Stimulated activated naive CD4-positive, alpha-beta T cell (primary cell): ENCODE data around the gene LALBA.
A peak's percentile ranks its signal among the peaks of the same experiment; 100 is the strongest.
"Not testable (repeated sequence)": the region's sequence is repeated elsewhere in the genome, so short reads cannot be mapped to it uniquely, and the experiment has no call there.

Experiments used
- DNase-seq, 6 experiments: peaks; one replicate each; lab custom pipeline; 2025; lab: John Stamatoyannopoulos, UW

The LALBA gene

DNA sequence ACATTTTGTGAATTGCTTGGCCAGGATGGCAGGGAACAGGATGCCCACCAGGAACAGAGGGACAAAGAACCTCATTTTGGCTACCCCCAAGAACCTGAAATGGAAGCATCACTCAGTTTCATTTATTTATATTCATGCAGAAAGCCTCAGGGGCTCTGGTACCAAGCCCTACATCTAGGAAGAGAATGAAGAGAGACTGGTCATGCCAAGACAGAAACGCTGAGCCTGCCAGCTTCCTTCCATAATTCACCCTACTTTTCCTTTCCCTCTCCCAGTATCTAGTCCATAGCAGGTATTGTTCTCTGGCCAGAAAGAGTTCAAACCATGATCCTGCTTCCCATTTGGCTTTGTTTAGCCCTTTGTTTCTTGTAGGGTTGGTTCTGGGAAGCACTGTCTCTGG lies at the start of gene LALBA:
TSS of gene LALBA (minus strand) at position 101 of the 400 bp plus-strand sequence. CDS start at position 75, 26 bp downstream.
- no peak for DNase-seq

DNA sequence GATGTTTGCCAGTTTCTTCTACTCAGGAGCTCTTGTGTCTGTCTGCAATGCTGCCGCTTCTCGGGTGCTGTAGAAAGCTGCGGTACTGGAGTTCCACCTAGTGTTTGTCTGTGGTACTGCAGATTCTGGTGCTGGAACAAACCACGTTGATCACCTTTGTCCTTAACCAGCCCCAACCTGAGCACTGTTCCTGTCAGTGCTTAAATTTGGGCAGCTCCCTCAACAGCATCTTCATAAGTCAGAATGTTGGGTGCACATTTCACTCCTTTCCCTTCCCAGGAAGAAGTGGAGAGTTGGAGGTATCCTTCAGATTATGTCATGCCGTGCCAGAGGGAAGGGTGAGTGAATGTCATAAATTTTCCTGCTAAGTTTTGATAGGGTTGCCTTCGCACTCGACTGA lies 48.7 kb upstream of the LALBA start:
- peak; percentile 37 to 84 (median 58) for DNase-seq

GRCh38 chr12:48615681-48616080 lies 45.8 kb upstream of the LALBA start:
- DNase-seq = no peak

- DNase-seq = no peak
Measured at GRCh38 chr12:48613321-48613720, 43.5 kb upstream of the LALBA start.

GRCh38 chr12:48602192-48602989 lies 32.5 kb upstream of the LALBA start:
- no peak for DNase-seq

DNA sequence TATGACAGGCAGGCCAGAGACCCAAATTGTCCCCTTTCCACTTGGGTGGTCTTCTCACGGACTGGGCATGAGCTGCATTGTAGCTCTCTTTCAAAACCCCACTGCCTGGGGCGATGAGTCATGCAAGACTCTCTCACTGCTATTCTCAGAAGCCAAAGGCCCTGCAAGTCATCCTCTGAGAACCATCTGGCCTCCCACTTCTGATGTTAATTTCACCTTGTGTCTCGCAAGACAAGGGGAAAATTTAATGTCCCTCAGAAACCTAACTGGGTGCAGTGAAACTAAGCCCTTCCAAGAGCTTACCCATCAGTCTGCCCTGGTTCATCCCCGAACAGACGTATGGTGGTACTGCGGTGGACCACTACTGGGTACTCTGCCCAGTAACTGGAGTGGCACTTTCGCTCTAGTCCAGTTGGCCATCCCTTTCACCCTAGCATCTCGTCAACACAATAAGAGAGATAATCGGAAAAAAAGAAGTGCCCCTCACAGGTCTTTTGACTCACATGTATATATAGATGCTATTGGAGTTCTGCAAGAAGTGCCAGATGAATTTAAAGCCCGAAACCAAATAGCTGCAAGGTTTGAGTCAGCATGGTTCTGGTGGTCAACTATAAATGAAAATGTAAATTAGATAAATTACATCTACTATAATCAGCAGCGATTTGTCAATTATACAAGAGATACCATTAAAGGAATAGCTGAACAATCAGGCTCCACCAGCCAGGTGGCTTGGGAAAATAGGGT lies 31.3 kb upstream of the LALBA start:
- no peak for DNase-seq

- no peak for DNase-seq
Measured at GRCh38 chr12:48600552-48600951, 30.7 kb upstream of the LALBA start.

DNA sequence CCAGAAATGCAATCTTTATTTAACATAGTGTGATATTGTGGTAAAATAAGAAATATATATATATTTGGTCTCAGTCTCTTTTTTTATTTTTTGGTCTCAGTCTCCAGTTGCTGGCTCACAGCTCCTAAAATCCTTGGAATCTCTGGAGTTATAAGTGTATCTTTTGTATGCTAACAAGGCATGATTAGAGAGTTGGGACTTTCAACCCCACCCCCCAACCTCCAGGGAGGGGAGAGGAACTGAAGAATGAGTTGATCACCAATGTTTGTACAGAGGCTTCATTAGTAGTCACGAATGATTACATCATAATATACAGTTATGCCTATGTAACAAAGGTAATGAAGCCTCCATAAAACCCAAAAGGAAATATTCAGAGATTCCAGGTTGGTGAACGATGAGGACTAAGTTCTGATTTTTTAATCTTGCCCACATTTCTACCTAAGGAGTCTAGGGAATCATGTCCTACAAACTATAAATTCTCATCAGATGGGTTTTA lies 22.8 kb upstream of the LALBA start:
- DNase-seq = no peak

GRCh38 chr12:48586361-48586760 lies 16.5 kb upstream of the LALBA start:
- no peak for DNase-seq

DNA sequence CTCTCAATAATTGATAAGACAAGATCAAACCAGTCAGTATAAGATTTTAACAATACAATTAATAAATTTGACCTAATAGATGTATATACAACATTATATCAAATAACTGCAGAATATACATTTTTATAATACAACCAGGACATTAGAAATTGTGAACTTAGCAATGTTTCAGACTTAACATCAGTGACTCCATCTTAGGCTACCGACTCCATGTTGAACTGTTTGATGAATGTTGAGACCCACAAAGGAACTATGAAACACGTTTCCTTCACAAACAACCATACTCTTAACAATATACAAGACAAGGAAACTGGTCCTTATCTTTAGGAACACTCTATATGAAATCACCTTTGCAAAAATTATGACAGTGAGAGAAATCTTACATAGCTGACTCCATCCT lies 13.9 kb upstream of the LALBA start:
- no peak for DNase-seq

DNA sequence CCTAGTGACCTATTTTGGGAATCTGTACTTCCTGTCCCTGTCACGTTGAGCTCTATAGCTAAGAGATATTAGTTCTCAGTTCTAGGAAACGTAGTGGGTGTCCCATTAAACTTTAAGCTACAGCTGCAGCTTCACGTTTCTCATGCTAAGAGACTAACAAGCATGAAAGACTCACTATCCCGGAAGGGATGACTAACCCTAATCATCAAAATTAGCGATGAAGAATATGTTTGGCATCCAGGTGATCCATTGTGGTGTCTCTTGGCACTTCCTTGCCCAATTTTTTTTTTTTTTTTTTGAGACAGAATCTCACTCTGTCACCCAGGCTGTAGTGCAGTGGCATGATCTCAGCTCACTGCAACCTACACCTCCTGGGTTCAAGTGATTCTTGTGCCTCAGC lies 11.0 kb upstream of the LALBA start:
- no peak for DNase-seq

- DNase-seq = no peak
Measured at GRCh38 chr12:48572326-48572725, 2.5 kb upstream of the LALBA start.

DNA sequence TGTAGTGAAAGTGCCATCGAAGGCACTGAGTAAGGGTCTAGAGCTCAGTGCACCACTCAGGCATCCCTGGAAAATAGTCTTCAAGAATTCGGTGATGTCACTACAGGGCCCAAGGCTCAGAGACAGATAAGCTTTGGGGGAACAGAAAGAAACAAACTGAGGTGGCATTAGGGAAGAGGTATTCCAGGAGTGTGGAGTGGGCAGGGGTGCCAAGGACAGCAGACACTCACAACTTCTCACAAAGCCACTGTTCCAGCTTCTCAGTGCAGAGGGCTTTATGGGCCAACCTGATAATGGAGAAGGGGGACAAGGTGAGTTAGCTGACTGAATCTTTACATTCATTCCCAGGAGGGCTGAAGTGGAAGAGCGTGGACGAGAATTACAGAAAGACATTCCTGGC lies 2.1 kb downstream of the LALBA start:
- no peak for DNase-seq

- no peak for DNase-seq
Measured at GRCh38 chr12:48557919-48558318, 11.9 kb downstream of the LALBA start.

DNA sequence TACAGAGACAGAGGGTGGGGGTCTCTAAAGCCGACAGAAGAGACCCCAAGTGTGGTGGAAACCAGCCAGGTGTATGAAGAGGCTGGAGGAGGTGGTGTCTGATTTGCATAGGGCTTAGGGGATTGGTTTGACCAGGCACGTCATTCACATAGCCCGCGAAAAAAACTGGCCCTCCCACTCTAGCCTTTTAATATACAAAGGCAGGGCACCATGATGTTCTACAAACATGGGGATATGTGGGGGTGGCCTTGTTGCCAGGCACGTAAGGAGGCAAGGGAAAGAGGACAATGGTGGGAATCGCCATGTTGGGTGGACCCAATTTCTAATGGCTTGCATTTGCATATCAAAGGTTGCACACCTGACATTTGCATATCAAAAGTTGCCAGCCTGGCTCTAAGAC lies 13.2 kb downstream of the LALBA start:
- DNase-seq = no peak

DNA sequence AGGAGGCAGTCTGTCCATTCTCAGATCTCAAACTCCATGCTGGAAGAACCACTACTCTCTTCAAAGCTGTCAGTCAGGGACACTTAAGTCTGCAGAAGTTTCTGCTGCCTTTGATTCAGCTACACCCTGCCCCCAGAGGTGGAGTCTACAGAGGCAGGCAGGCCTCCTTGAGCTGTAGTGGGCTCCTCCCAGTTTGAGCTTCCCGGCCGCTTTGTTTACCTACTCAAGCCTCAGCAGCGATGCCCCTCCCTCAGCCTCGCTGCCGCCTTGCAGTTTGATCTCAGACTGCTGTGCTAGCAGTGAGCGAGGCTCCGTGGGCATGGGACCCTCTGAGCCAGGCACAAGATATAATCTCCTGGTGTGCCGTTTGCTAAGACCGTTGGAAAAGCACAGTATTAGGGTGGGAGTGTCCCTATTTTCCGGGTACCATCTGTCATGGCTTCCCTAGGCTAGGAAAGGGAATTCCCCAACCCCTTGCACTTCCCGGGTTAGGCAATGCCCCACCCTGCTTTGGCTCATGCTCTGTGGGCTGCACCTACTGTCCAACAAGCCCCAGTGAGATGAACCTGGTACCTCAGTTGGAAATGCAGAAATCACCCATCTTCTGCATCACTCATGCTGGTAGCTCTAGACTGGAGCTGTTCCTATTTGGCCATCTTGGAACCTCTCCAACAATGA lies 16.0 kb downstream of the LALBA start:
- not testable (repeated sequence) for DNase-seq

DNA sequence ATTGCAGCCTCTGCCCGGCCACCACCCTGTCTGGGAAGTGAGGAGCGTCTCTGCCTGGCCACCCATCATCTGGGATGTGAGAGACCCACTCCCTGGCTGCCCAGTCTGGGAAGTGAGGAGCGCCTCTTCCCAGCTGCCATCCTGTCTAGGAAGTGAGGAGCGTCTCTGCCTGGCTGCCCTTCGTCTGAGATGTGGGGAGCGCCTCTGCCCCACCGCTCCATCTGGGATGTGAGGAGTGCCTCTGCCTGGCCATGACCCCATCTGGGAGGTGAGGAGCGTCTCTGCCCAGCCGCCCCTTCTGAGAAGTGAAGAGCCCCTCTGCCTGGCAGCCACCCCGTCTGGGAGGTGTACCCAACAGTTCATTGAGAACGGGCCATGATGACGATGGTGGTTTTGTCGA lies 18.2 kb downstream of the LALBA start:
- not testable (repeated sequence) for DNase-seq

DNA sequence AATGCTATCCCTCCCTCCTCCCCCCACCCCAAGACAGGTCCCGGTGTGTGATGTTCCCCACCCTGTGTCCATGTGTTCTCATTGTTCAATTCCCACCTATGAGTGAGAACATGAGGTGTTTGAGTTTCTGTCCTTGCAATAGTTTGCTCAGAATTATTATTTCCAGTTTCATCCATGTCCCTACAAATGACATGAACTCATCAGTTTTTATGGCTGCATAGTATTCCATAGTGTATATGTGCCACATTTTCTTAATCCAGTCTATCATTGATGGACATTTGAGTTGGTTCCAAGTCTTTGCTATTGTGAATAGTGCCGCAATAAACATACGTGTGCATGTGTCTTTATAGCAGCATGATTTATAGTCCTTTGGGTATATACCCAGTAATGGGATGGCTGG lies 22.8 kb downstream of the LALBA start:
- not testable (repeated sequence) for DNase-seq

DNA sequence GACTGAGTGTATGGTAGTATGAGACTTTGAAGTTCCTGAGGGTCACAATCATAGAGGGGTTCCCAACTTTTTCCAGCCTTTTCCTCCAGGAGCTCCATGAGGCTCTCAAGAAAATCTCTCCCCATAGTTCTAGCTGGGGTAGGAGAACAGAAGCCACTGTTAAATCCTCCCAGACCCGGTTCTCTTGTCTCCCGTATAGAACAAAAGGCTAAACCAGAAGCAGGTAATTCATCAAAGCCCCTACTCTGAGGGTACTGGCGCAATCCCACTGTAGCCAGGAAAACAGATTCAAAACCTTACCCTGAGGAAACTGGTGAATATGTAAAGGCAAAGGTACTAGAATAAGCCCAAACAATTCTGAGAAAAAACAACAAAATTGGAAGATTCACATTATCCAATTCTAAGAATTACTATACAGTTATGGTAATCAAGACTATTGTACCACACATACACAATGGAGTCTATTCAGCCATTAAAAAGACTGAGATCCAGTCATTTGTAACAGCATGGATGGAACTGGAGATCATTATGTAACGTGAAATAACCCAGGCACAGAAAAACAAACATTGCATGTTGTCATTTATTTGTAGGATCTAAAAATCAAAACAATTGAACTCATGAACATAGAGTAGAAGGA lies 23.9 kb downstream of the LALBA start:
- no peak for DNase-seq

DNA sequence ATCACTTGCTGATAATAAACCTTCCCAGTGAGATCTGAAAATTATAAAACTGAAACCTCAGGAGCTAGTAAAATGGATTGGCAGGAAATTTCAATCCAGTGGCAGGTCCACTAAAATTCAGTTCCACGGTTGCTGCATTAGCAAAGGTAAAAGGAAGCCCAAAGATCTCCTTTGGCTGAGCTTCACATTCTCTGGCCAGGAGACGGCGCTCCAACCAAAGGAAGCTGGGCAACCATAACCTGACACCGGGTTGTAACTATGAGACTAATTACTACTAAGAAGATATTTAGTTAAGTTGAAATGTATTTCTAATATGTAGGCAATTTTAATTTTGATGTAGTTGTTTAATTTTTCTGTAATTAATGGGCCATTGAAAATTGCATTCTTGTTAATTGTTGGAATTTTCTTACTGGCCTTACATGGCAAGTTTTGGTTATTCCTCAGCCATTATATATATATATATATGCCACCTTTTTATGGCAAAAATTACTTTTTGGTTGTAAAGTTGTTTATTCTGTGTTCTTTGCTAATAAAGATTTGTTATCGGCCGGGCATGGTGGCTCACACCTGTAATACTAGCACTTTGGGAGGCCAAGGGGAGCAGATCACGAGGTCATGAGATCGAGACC lies 27.4 kb downstream of the LALBA start:
- peak; percentile 5 to 36 (median 19) for DNase-seq

DNA sequence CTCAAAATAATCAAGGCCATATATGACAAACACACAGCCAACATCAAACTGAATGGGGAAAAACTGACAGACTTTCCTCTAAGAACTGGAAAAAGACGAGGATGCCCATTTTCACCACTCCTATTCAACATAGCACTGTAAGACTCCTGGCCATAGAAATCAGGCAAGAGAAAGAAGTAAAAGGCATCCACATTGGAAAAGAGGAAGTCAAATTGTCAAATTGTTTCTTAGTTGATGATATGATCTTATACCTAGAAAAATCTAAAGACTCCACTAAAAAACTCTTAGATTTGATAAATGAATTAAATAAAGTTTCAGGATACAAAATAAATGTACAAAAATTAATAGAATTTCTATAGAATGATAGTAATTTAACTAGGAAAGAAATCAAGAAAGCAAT lies 33.2 kb downstream of the LALBA start:
- DNase-seq = no peak

DNA sequence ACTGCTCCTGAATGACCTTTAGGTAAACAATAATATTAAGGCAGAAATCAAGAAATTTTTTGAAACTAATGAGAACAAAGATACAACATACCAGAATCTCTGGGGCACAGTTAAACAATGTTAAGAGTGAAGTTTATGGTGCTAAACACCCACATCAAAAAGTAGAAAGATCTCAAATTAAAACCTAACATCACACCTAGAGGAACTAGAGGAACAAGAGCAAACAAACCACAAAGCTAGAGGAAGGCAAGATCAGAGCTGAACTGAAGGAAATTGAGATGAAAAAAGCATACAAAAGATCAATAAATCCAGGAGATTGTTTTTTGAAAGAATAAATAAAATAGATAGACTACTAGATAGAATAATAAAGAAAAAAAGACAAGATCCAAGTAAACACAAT lies 37.2 kb downstream of the LALBA start:
- peak in 3 of 6 experiments; percentile 24 to 60 (median 60) for DNase-seq
